SJSA1 (cell line): ENCODE results near the gene PABPN1L. TPM values are rescaled to one million over a fixed set of nuclear protein-coding genes. Genes with fewer than 3 reads are reported as not detected.

Experiments used
- DNase-seq, 2 experiments: peaks; one replicate each; pipeline ENCODE4 v3.0.0-alpha.2; 2015 to 2020; ENCODE audit warnings: low spot score in 2 of 2, low read depth in 1 of 2
- H3K27ac ChIP-seq: fragments of 250-450 bp; sonication (Bioruptor Pico); 2 replicates; pipeline ENCODE4 v1.5.1; 2020; ENCODE audit warnings: mild to moderate bottlenecking, moderate library complexity
- H3K27me3 ChIP-seq: fragments of 250-450 bp; sonication (Bioruptor Pico); replicated peaks from 2 replicates; pipeline ENCODE4 v1.5.1; 2020; ENCODE audit warnings: mild to moderate bottlenecking, moderate library complexity
- H3K36me3 ChIP-seq: fragments of 250-450 bp; sonication (Bioruptor Pico); 2 replicates; pipeline ENCODE4 v1.5.1; 2020; ENCODE audit warnings: mild to moderate bottlenecking
- H3K4me1 ChIP-seq: fragments of 250-450 bp; sonication (Bioruptor Pico); replicated peaks from 2 replicates; pipeline ENCODE4 v1.6.1; 2021; ENCODE audit warnings: mild to moderate bottlenecking
- H3K4me3 ChIP-seq: fragments of 250-450 bp; sonication (Bioruptor Pico); 2 replicates; pipeline ENCODE4 v1.5.1; 2020; ENCODE audit warnings: mild to moderate bottlenecking
- H3K9me3 ChIP-seq: fragments of 250-450 bp; sonication (Bioruptor Pico); replicated peaks from 2 replicates; pipeline ENCODE4 v1.5.1; 2020; ENCODE audit warnings: mild to moderate bottlenecking
- total RNA-seq: library from RNA; depleted of rRNA; stranded (reverse); fragments of >200 nt; shearing (Covaris generic); gene quantifications from 2 replicates; pipeline ENCODE4 v1.2.3, GENCODE V29; 2014

PABPN1L gene
- total RNA-seq, 1 experiment from 2014 or later, result not detected

DNA sequence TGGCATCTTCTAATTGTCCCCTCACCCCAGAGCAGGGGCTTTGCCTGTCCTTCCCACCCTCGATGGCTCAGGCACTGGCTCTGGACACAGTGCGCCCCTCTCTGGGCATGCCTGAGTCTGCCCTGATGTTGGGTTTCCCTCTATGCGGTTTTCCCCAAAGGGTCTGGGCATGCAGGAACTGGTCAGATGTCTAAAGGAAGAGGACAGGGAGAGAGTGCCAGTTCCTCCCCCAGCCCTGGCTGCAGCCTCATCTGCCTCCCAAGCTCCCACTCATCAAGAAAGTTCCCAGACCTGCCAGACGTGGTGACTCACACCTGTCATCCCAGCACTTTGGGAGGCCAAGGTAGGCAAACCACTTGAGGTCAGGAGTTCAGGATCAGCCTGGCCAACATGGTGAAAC, 41.3 kb upstream of the PABPN1L start:
- no peak overlapping the region for H3K4me3 ChIP-seq
- peaks cover 21% of the 10 kb centered on the region; the same call in 1 of the 2 replicates for H3K27me3 ChIP-seq
- no peaks in the 10 kb centered on the region for H3K36me3 ChIP-seq
- DNase-seq, result no peak
- no peak overlapping the region for H3K27ac ChIP-seq
- H3K9me3 ChIP-seq, result no peaks in the 10 kb centered on the region
- H3K4me1 ChIP-seq, result no peaks in the 10 kb centered on the region

GRCh38 chr16:88906535-88907105, 40.2 kb upstream of the PABPN1L start:
- H3K4me1 ChIP-seq, result no peaks in the 10 kb centered on the region
- H3K27ac ChIP-seq, result no peak overlapping the region
- no peak for DNase-seq
- H3K27me3 ChIP-seq, result peaks cover 20% of the 10 kb centered on the region; the same call in 1 of the 2 replicates
- H3K9me3 ChIP-seq, result no peaks in the 10 kb centered on the region
- H3K36me3 ChIP-seq, result no peaks in the 10 kb centered on the region
- no peak overlapping the region for H3K4me3 ChIP-seq

- Histone ChIP-seq H3K4me3 (no peak overlapping the region), H3K4me1 (no peaks in the 10 kb centered on the region), H3K27me3 (peaks cover 14% of the 10 kb centered on the region; the same call in 1 of the 2 replicates), H3K36me3 (no peaks in the 10 kb centered on the region), H3K27ac (no peak overlapping the region), H3K9me3 (no peaks in the 10 kb centered on the region)
- no peak for DNase-seq
Measured at GRCh38 chr16:88906020-88906419, 39.6 kb upstream of the PABPN1L start.

DNA sequence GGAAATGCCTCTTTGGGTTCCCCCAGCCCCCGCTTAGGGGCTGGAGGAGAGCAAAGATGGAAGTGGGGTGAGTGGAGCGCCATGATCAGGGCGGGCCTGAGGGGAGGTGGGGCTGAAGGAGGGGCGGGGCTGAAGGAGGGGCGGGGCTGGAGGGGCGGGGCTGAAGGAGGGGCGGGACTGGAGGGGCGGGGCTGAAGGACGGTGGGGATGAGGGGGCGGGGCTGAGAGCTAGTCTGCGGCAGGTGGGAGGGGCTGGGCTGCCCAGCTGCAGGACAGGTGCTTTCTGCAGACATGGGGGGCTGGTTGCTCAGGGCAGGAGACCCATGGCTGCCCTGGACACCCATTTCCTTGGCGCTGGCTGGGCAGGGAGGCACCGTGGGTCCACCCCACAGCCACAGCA, 39.1 kb upstream of the PABPN1L start:
- DNase-seq, result no peak
- no peaks in the 10 kb centered on the region for H3K4me1 ChIP-seq
- H3K4me3 ChIP-seq, result no peak overlapping the region
- H3K27ac ChIP-seq, result no peak overlapping the region
- H3K27me3 ChIP-seq, result peaks cover 9% of the 10 kb centered on the region; the same call in 1 of the 2 replicates
- no peaks in the 10 kb centered on the region for H3K9me3 ChIP-seq
- no peaks in the 10 kb centered on the region for H3K36me3 ChIP-seq

DNA sequence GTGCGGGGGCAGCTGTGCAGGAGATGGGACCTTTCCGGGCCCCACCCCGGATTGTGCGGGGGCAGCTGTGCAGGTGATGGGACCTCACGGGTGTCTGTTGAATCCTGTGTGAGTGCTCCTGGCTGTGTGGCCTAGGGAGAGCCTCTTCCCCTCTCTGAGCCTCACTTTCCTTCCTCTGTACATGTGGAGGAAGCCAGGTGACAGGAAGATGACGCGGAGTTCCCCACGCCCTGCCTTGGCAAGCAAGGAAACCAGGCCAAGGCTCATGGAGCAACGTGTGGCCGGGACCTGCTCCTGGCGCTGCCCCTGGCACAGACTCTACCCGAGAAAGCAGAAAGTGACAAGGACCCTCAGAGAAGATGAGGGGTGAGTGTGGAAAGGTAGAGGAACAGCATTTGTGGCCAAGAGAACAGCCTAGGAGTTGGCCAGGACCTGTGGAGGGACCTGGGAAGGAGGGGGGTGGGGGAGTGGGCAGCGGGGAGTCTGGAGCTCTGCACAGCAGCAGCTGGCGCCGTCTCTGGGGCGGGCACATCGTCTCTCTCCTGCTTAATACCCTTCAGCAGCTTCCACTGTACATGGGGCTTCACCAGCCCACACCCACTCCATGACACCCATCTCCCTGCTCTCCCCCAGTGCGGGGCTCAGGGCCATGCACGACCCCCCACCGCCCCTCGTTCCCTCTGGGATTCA, 38.4 kb upstream of the PABPN1L start:
- H3K4me1 ChIP-seq, result no peaks in the 10 kb centered on the region
- no peak overlapping the region for H3K27ac ChIP-seq
- H3K9me3 ChIP-seq, result no peaks in the 10 kb centered on the region
- H3K27me3 ChIP-seq, result peaks cover 3% of the 10 kb centered on the region; the same call in 1 of the 2 replicates
- H3K4me3 ChIP-seq, result no peak overlapping the region
- no peaks in the 10 kb centered on the region for H3K36me3 ChIP-seq
- no peak for DNase-seq

GRCh38 chr16:88903267-88903666, 36.8 kb upstream of the PABPN1L start:
- no peak for DNase-seq
- Histone ChIP-seq H3K27ac (no peak overlapping the region), H3K36me3 (no peaks in the 10 kb centered on the region), H3K4me1 (no peaks in the 10 kb centered on the region), H3K4me3 (no peak overlapping the region), H3K9me3 (no peaks in the 10 kb centered on the region), H3K27me3 (peaks cover 2% of the 10 kb centered on the region; the same call in 1 of the 2 replicates)

- no peaks in the 10 kb centered on the region for H3K36me3 ChIP-seq
- H3K27me3 ChIP-seq, result peaks cover 7% of the 10 kb centered on the region
- H3K4me1 ChIP-seq, result no peaks in the 10 kb centered on the region
- H3K4me3 ChIP-seq, result no peak overlapping the region
- H3K27ac ChIP-seq, result no peak overlapping the region
- DNase-seq, result no peak
- H3K9me3 ChIP-seq, result no peaks in the 10 kb centered on the region
Measured at GRCh38 chr16:88902744-88903143, 36.3 kb upstream of the PABPN1L start.

GRCh38 chr16:88901718-88902337, 35.4 kb upstream of the PABPN1L start:
- no peaks in the 10 kb centered on the region for H3K4me1 ChIP-seq
- H3K27me3 ChIP-seq, result peaks cover 9% of the 10 kb centered on the region
- no peak overlapping the region for H3K4me3 ChIP-seq
- no peaks in the 10 kb centered on the region for H3K9me3 ChIP-seq
- no peak overlapping the region for H3K27ac ChIP-seq
- H3K36me3 ChIP-seq, result no peaks in the 10 kb centered on the region
- no peak for DNase-seq

DNA sequence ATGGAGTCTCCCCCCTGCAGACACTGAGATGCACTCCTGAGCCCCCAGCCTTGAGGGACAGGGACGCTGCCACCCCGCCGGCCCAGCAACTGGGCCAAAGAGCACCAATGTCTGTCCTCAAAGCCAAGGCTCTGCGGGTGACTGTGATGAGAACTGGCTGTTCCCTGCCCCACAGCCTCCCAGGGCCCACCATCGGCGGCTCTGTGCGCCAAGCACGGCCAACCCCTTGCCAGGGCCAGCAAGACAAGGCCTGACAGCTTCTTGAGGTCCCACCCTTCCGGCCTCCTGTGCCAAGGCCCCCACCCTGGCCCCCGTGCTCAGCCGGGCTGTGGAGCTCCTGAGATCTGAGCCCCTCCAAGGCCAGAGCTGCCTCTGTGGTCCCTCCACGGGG, 34.2 kb upstream of the PABPN1L start:
- Histone ChIP-seq H3K36me3 (no peaks in the 10 kb centered on the region), H3K4me3 (no peak overlapping the region), H3K27ac (no peak overlapping the region), H3K27me3 (peaks cover 9% of the 10 kb centered on the region), H3K4me1 (no peaks in the 10 kb centered on the region), H3K9me3 (no peaks in the 10 kb centered on the region)
- no peak for DNase-seq

GRCh38 chr16:88899901-88900661, 33.6 kb upstream of the PABPN1L start:
- Histone ChIP-seq H3K27me3 (peaks cover 9% of the 10 kb centered on the region), H3K9me3 (no peaks in the 10 kb centered on the region), H3K27ac (no peak overlapping the region), H3K36me3 (no peaks in the 10 kb centered on the region), H3K4me1 (no peaks in the 10 kb centered on the region), H3K4me3 (no peak overlapping the region)
- no peak for DNase-seq

- no peak for DNase-seq
- H3K9me3 ChIP-seq, result no peaks in the 10 kb centered on the region
- peaks cover 9% of the 10 kb centered on the region for H3K27me3 ChIP-seq
- H3K36me3 ChIP-seq, result no peaks in the 10 kb centered on the region
- no peaks in the 10 kb centered on the region for H3K4me1 ChIP-seq
- no peak overlapping the region for H3K4me3 ChIP-seq
- no peak overlapping the region for H3K27ac ChIP-seq
Measured at GRCh38 chr16:88897696-88898425, 31.4 kb upstream of the PABPN1L start.

GRCh38 chr16:88896238-88897070, 30.0 kb upstream of the PABPN1L start:
- no peaks in the 10 kb centered on the region for H3K9me3 ChIP-seq

GRCh38 chr16:88895335-88895734, 28.9 kb upstream of the PABPN1L start:
- H3K36me3 ChIP-seq, result no peaks in the 10 kb centered on the region
- H3K27ac ChIP-seq, result no peak overlapping the region
- H3K9me3 ChIP-seq, result no peaks in the 10 kb centered on the region
- no peak overlapping the region for H3K4me3 ChIP-seq
- H3K4me1 ChIP-seq, result no peaks in the 10 kb centered on the region
- H3K27me3 ChIP-seq, result peaks cover 9% of the 10 kb centered on the region
- DNase-seq, result no peak

More at GRCh38 chr16:88896238-88897070, 30.0 kb upstream of the PABPN1L start:
- Histone ChIP-seq H3K4me3 (no peak overlapping the region), H3K27me3 (peaks cover 9% of the 10 kb centered on the region), H3K36me3 (no peaks in the 10 kb centered on the region), H3K4me1 (no peaks in the 10 kb centered on the region), H3K27ac (no peak overlapping the region)
- DNase-seq, result no peak
